Uterus (tissue), 2 donors: ENCODE results near the gene UFC1.

Source experiments
- POLR2A ChIP-seq, 2 donors: fragments of 450-650 bp; IDR thresholded peaks; one replicate each; pipeline ENCODE4 v1.6.1; 2016; ENCODE audit warnings: antibody characterized with exemption in 2 of 2, mild to moderate bottlenecking in 1 of 2, moderate library complexity in 1 of 2
- TF ChIP-seq, protein P1 (sequence below), 4 experiments: fragments of 200-600 bp in 2 of 4; fragments of 450-650 bp in 2 of 4; sonication (generic) in 2 of 4; IDR thresholded peaks; one replicate each; pipeline ENCODE4 v1.5.1; 2016 to 2019; ENCODE audit warnings: antibody characterized with exemption in 4 of 4, mild to moderate bottlenecking in 2 of 4, moderate library complexity in 1 of 4

DNA sequence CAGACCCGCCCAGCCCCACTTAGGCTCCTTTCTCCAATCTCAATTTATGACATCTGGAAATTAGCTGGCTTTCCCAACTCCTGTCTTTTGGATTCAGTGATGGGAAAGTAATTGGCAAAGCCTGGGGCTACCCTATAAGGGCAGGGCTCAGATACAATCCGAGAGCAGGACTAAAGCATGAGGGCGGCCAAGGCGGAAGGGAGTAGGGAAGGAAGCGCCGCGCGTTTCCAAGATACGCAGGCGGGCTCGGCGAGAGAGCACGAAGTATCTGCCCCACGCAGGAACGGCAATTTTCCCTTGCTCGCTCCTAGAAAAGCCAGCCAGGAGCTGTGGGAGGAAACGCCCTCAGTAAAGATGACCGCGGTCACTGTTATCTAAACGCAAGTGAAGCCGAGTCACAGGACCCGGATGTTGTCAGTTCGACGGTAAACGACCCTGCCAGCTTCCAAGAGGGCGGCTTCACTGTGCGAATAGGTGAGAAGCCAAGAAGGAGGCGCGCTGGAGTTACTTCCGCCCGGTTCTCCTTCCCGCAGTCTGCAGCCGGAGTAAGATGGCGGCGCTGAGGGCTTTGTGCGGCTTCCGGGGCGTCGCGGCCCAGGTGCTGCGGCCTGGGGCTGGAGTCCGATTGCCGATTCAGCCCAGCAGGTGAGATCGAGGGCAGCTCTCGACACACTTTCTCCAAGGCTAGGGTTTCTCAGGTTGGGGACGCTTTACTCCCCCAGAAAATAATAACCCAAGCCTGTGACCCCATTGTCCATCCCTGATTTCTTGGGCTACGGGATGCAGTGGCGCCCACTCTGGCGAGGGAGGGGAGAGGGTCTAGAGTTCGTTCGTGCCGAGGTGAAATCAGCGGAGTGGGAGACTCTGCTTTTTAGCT lies 48.3 kb downstream of the UFC1 start, which contains the start of gene NDUFS2:
- TF ChIP-seq, protein P1, sequence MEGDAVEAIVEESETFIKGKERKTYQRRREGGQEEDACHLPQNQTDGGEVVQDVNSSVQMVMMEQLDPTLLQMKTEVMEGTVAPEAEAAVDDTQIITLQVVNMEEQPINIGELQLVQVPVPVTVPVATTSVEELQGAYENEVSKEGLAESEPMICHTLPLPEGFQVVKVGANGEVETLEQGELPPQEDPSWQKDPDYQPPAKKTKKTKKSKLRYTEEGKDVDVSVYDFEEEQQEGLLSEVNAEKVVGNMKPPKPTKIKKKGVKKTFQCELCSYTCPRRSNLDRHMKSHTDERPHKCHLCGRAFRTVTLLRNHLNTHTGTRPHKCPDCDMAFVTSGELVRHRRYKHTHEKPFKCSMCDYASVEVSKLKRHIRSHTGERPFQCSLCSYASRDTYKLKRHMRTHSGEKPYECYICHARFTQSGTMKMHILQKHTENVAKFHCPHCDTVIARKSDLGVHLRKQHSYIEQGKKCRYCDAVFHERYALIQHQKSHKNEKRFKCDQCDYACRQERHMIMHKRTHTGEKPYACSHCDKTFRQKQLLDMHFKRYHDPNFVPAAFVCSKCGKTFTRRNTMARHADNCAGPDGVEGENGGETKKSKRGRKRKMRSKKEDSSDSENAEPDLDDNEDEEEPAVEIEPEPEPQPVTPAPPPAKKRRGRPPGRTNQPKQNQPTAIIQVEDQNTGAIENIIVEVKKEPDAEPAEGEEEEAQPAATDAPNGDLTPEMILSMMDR (IDR thresholded peaks at IDR 0.05), result no peak
- TF ChIP-seq POLR2A (IDR thresholded peaks at IDR 0.05), result peak; percentile 52 to 76
